Middle frontal gyrus (tissue), 1 donor: Measurements from ENCODE around the gene TERF2IP.

Experiments used
- DNase-seq: peaks from one replicate; pipeline ENCODE4 v3.0.0-alpha.2; 2015; ENCODE audit warnings: low spot score; ENCODE audit errors: extremely low spot score

The TERF2IP gene

DNA sequence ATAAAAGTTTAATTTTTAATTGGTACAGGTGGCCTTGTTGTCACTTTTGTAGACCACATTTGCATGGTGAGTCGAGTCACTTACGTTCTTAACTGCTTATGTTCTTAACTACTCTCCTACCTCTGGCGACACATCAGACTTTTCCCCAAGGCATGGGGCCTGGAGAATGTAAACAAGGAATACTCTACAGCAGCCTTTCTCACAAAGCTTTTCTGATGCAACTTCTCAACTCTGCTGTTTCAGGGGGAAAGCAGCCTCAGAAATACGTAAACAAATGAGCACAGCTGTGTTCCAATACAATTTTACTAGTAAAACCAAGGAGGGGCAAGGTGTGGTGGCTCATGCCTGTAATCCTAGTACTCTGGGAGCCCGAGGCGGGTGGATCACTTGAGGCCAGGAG is 7.0 kb upstream of the TERF2IP start:
- DNase-seq: no peak

GRCh38 chr16:75644240-75645012 is 3.1 kb upstream of the TERF2IP start:
- DNase-seq: no peak

DNA sequence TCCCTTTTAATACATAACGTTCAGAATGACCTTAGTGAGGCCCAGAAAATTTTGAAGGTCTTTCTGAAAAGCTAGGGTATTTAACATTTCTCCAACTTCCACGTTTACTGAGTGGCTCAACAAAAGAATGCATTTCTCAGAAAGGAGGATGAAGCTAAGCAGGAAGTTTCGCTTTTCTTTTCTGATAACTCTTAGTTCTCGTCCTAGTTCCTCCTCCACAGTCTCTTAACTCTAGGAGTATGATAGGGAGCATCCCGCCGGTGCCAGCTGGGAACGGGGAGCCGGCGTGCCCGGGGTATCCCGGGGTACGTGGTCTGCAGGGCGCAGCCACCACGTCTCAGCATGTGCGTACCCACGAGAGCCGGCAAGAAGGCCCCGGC is 471 bp upstream of the TERF2IP start:
- no peak for DNase-seq

DNA sequence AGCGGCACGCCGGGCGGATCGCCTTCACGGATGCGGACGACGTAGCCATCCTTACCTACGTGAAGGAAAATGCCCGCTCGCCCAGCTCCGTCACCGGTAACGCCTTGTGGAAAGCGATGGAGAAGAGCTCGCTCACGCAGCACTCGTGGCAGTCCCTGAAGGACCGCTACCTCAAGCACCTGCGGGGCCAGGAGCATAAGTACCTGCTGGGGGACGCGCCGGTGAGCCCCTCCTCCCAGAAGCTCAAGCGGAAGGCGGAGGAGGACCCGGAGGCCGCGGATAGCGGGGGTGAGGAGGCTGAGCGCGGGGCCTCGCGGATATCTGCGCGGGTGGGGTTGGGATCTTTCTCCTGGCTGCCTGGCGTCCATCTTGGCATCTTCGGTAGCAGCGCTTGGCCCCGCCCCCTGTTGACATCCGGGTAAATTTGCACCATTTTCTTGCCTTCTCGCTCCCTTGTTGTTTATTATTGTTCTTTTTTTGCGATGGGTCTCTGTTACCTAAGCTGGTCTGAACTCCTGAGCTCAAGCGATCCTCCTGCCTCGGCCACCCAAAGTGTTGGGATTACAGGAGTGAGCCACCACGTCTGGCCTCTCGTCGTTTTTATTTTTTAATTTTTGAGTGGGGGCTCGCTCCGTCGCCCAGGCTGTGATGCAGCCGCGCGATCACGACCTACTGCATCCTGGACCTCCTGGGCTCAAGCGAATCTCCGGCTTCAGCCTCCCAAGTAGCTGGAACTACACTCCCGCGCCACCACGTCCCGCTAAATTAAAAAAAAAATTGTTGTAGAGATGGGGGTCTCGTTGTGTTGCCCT is 898 bp downstream of the TERF2IP start:
- peak; percentile 57 for DNase-seq

GRCh38 chr16:75653922-75654321 is 6.3 kb downstream of the TERF2IP start:
- no peak for DNase-seq

DNA sequence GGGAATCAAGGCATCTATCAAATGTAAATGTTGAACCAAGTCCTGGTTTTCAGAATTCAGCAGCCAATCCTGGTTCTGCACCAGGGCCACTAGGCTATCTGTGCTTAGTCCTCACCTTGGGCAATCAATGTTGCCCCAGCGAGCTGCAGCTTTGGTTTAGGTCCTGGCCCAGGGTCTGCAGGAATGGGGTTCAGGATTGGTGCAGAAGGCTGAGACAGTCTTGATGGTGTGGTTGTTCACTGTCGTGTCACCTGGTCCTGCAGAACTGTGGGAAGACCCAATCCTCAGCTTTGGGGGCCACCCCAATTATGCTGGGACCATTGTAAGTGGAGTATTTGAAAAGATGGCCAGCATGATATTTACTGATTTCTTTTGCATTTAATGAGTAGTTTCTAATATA is 10.6 kb downstream of the TERF2IP start:
- DNase-seq: no peak

DNA sequence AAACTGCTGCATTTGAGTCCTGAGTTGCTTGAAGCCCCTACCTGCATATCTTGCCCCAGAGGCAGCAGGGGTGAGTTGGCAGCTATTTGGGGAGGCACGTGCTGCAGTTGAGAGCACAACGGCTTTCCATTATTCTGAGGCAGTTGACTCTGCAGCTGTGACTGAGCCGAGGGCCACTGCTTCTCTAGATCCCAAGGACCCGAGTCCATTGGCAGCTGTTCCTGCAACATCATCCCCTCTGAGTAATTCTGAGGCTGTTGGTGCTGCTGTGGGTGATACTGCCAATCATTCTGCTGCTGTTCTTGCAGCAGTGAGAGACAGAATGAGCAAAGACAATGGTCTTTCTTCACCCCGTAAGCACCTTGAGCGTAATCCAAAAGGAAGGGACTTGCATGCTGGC is 12.7 kb downstream of the TERF2IP start:
- no peak for DNase-seq

- DNase-seq: no peak
Observed at GRCh38 chr16:75660726-75661302, 13.2 kb downstream of the TERF2IP start.

GRCh38 chr16:75667503-75667902 is 19.9 kb downstream of the TERF2IP start:
- DNase-seq: no peak

DNA sequence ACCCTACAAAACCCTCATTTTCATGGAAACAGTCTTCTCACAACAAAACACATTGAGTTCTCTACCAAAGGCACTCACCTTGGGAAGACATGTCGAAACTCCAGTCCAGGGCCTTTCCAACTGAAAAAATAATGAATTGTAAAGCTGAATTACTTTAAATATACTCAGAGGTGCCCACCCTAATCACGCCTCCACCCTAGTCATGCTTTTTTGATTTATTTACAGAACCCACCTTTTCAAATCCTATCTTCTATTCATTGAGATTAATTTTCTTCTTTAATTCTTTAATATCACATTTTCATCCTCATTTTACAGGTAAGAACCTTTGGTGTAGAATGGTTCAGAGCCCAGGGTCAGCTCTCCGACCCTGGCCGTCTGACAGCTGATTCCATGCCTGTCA is 29.3 kb downstream of the TERF2IP start, which contains the start of gene CPHXL2:
TSS of gene CPHXL2 (minus strand) at position 101 of the 400 bp plus-strand sequence. CDS start at position 91, 10 bp downstream.
- DNase-seq: no peak

DNA sequence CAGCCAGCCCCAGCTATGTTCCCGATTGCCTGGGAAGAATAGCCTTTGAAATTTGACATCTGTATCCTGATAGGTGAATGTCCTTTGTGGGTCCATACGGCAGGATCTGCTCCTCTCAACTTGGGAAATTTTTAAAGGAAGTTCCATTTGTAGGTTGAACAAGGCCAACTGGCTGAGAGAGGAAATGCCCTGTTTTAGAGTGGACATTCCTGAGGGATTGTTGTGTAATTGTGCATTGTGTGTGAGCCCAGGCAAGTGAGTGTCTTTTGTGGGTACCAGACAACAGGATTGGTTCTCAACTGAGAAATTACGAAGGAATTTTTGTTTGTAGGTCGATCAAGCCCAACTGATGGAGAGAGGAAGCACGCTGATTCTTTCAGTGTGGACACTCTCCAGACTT is 31.8 kb downstream of the TERF2IP start:
- no peak for DNase-seq

- no peak for DNase-seq
Observed at GRCh38 chr16:75682308-75682707, 34.7 kb downstream of the TERF2IP start.

- DNase-seq: no peak
Observed at GRCh38 chr16:75687361-75687760, 39.8 kb downstream of the TERF2IP start.

DNA sequence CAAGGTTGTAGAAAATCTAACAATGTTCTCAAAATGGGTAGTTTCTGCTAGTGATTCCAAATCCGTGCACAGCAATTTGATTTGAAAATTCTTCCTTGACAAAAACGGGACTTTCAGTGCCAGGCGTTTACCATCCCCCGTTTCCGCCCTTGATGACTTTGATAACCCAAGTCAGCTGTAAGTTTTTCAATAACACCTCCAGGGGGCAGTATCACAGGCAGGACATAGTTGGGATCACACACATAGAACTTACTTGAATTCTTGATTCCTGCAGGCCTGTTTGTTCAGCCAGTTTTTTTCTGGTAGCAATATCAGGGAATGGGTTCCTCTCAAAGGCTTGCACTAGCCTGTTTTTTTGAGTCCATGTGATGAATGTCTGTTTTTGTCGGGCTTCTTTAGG is 48.1 kb downstream of the TERF2IP start:
- DNase-seq: no peak

GRCh38 chr16:75697571-75697970 is 50.0 kb downstream of the TERF2IP start:
- no peak for DNase-seq

DNA sequence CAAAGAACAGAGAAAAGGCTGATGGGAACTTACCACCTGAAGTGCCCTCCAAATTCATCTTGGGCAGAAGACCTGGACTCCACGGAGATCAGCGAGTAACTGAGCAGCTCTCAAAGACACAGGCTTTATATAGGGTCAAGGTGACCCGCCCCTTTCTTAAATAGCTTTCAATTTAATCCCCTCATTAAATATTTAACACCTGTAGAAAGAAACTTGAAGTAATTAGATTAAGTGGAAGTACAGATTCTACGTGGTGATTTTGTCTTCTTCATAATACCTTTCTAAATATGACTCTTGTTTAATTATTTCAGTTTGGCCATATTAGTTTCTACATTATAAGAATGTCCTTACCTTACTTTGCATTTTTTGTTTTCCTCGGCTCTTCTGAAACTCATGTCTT is 53.8 kb downstream of the TERF2IP start, which contains the start of gene DUXB:
TSS of gene DUXB (minus strand) at position 101 of the 400 bp plus-strand sequence. CDS start at position 58, 43 bp downstream.
- no peak for DNase-seq

GRCh38 chr16:75702242-75702641 is 54.7 kb downstream of the TERF2IP start:
- DNase-seq: no peak

DNA sequence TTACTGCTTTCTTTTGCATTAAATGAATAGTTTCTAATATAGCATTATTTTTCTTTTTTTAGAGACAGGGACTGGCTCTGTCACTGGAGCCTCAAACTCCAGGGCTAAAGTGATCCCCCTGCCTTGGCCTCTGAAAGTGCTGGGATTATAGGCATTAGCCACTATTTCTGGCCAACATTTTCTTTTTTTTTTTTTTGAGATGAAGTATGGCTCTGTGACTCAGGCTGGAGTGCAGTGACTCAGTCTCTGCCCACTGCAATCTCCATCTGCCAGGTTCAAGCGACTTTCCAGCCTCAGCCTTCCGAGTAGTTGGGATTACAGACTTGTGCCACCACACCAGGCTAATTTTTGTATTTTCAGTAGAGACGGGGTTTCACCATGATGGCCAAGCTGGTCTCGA is 55.7 kb downstream of the TERF2IP start:
- no peak for DNase-seq
